HG03139 (cell line): Measurements from ENCODE around the gene CD82.
"Not testable (repeated sequence)": the region's sequence is repeated elsewhere in the genome, so short reads cannot be mapped to it uniquely, and the experiment has no call there.

ENCODE experiments used
- ATAC-seq: cut with Tn5 transposase; IDR thresholded peaks from one replicate; pipeline ENCODE4 v1.9.1; 2021; ENCODE audit not compliant: unreplicated experiment

CD82 gene

DNA sequence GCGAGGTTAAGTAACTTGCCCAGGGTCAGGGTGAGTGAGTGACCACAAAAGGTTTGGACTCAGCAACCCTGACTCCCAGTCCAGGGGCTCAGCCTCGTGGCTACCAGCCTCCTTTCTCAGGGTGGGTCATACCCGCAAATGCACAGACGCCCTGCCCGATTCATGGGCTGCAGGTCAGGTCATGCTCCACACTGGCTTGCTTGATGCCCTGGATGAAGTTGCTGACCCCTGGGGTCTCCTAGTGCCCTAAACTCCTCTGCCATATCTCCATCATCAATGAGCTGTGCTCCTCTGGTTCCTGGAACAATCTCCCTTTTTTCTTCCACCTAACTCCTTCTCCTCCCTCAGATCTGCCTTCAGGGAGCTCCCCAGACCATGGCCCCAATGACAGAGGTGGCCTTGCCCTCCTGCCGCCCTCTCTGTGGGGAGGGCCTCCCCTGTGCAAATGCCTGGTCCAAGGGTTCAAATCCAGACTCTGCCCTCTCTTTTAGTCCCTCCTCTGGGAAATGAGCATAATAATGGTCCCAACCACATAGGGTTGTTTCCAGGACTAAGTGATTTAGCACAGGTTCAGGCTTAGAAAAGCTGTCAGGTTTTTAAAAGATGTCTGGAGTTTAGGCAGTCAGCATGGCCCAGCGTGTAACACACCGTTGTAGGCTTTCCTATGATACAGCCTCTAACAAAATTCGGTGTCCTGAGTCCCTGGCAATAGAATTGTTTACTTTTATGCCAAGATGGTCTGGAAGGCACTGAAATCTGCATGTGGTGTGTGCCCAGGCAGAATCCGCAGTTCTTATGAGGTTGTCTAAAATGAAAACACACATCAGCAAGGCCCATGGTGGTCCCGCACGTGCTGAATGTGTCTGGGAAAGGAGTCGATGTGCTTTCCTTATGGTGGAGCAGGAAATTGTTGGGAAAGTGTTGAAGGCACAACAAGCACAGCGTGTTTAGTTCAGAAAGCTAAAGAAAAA is 63.6 kb downstream of the CD82 start:
- no peak for ATAC-seq

GRCh38 chr11:44629732-44630345 is 64.4 kb downstream of the CD82 start:
- no peak for ATAC-seq

DNA sequence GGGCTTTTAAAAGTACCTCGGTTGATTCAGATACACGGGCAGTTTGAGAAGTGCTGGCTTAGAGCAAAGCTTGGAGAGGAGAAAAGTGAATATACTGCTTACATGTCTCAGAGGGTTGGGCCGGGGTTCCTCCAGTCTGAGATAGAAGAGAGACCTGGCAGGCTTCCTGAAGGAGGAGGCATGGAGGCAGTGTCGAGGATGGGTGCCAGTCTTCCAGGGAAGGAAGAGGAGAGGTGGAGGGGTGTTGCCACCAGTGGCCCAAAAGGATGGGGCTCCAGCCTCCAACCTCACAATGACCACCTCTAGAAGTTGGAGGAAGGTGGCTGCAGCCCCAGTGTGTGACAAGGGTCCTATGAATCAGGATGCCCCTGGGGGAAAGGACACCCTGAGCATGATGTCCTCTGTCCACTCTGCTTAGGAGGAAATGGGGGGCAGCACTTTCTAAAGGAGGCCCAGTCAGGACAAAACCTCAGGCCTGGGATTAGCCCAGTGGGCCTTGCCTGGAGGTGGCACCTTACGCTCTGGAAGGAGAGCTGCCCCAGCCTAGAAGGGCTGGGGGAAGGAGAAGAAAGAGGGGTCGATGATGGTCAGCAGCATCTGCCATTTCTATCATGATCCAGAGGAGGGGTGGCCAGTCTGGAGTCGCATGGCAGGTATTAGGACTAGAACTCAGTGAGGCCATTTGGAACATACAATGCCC is 65.2 kb downstream of the CD82 start:
- ATAC-seq = no peak

DNA sequence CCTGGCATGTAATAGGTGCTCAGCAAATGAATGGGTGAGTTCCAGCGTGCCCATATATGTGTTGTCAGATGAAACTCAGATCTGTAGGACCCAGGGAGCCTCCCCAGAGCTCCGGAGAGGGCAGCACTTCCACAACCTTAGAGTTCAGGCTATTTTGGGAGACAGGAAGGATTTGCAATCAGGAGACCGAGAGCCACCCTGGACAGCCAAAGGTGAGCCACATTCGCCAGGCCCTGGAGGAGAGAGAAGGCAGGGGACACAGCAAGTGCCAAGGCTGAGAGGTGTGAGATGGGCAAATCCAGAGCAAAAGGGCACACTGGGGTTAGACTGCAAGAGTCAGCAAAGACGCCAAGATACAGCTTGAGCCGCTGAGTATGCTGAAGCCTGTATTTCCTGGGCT is 66.4 kb downstream of the CD82 start:
- ATAC-seq = no peak

GRCh38 chr11:44632466-44633123 is 67.1 kb downstream of the CD82 start:
- no peak for ATAC-seq

DNA sequence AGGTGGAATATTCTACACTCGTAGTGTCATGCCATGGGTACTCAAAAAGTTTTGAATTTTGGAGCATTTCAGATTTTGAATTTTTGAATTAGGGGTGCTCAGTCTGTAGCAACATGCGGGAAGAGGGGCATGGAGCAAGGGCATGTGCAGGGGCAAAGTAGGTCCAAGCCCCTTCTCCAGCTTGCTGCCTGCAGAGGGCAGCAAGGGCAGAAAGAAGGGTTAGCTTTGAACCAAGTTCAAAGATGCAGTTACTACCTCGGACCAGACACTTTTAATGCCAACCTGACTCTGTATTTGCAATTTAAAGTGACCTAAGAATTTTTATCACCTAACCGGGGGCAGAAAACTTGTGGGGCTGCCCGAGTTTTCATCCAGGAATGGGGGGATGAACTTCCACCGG is 68.2 kb downstream of the CD82 start:
- no peak for ATAC-seq

GRCh38 chr11:44634401-44635281 is 69.2 kb downstream of the CD82 start:
- ATAC-seq = no peak

GRCh38 chr11:44637487-44637886 is 72.0 kb downstream of the CD82 start:
- ATAC-seq = no peak

- no peak for ATAC-seq
Observed at GRCh38 chr11:44638032-44638431, 72.6 kb downstream of the CD82 start.

DNA sequence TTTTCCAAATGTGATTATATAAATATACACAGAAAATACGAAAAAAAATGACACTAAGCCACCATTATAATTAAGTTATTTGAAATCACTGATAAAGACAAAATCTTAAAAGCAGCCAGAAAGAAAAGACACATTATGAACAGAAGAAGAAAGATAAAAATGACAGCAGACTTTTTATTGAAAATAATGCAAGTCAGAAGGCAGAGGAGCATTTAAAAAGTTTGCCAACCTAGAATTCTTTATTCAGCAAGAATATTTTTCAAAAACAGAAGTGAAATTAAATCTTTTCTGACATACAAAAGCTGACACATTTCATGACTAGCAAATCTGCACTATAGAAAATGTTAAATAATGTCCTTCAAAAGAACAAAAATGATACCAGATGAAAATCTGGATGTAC is 77.8 kb downstream of the CD82 start:
- no peak for ATAC-seq

GRCh38 chr11:44645827-44646226 is 80.4 kb downstream of the CD82 start:
- no peak for ATAC-seq

GRCh38 chr11:44647255-44647955 is 81.9 kb downstream of the CD82 start:
- ATAC-seq = not testable (repeated sequence)

- ATAC-seq = no peak
Observed at GRCh38 chr11:44648109-44648508, 82.6 kb downstream of the CD82 start.

DNA sequence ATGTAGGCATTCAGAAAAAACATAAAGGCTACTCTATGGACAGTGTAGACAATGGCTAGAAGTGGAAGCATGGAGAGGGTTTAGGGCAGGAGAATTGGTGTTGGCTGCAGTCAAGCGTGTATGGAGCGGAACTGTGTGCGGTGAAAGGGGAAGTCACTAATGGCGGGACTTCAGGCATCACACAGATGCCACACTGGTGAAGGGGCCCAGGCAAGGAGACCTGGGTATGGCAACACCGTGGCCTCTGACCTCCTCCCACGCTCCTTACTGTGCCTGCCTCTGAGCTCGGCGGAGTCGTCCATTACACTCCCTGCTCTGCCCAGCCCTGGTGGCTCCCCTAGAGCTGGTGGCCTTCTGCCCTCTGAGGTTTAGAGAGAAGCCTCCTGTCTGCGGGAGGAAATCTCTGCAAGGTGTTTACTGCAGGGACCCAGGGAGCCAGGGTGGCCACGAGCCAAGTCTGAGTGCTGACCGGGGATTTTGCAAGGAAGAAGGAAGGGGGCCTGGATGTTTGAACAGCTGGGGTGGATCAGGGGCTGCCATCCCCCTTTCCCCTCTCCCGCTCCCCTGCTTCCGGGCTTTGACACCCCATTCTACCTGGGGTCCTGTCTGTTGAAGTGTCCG is 86.2 kb downstream of the CD82 start:
- ATAC-seq = no peak

- no peak for ATAC-seq
Observed at GRCh38 chr11:44652901-44653644, 87.6 kb downstream of the CD82 start.

- no peak for ATAC-seq
Observed at GRCh38 chr11:44654057-44654456, 88.6 kb downstream of the CD82 start.

- no peak for ATAC-seq
Observed at GRCh38 chr11:44654596-44654995, 89.1 kb downstream of the CD82 start.

- no peak for ATAC-seq
Observed at GRCh38 chr11:44657836-44658505, 92.5 kb downstream of the CD82 start.
